ENCODE measurements around the gene SHROOM2.

Gene SHROOM2

DNA sequence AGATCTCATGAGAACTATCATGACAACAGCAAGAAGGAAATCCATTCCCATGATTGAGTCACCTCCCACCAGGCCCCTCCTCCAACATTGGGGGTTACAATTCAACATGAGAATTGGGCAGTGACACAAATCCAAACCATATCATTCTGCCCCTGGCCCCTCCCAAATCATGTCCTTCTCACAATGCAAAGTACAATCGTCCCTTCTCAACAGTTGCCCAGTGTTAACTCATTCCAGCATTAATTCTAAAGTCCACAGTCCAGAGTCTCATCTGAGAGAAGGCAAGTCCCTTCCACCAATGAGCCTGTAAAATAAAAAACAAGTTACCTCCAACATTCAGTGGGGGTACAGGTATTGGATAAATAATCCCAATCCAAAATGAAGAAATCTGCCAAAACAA, 166.1 kb downstream of the SHROOM2 start:
- no peak for DNase-seq

DNA sequence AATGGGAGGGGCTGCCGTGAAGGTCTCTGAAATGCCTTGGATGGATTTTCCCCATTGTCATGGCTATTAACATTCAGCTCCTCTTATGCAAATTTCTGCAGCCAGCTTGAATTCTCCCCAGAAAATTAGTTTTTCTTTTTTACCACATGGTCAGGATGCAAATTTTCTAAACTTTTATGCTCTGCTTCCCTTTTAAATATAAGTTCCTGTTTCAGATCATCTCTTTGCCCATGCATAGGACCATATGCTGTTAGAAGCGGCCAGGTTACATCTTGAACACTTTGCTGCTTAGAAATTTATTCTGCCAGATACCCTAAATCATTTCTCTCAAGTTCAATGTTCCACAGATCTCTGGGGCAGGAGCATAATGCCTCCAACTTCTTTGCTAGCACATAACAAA, 167.2 kb downstream of the SHROOM2 start:
- no peak for DNase-seq

DNA sequence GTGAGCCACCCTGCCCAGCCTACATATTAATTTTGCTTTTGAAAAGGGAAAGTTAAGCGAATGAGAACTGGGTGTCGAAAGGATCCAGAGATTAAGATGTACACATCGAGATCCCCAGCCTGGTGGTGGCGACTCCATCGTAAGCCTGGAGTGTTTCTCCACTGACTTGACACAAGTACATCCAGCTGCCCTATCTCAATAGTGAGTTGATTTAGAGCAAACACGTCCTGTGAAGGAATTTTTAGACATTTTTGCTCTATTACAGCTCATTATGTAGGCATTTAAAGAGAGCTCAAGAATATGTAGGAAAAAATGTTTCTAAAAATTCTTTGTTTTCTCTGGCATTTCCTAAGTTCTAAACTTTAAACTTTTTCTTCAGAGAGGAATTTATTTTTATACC, 169.3 kb downstream of the SHROOM2 start:
- no peak for DNase-seq

DNA sequence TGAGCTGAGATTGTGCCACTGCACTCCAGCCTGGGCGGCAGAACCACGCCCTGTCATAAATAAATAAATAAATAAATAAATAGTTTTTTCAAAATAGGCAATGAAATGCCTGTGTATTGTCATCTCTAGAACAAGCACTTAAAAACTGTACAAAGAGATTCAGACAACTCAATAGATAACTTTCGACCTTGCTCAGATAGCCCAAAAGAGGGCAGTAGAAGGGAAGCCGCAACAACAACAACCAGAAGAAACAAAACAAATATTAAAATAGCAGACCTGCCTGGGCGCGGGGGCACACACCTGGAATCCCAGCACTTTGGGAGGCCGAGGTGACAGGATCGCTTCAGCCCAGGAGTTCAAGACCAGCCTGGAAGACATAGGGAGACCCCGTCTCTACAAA, 171.5 kb downstream of the SHROOM2 start:
- no peak for DNase-seq

DNA sequence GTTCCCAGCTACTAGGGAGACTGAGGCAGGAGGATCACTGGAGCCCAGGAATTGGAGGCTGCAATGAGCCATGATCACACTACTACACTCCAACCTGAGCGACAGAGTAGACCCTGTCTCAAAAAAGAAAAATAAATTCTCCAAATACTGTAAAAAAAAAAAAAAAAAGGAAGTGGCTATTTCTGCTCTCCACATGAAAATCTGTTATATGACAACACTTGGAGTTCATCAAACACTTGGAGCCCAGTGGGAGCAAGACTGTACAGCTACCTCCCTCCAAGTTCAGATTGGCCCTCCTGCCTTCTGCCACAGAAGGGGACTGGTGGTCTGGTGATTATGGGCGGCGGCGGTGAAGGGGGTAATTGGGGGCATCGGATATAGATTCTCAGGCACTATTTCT, 172.0 kb downstream of the SHROOM2 start:
- no peak for DNase-seq

DNA sequence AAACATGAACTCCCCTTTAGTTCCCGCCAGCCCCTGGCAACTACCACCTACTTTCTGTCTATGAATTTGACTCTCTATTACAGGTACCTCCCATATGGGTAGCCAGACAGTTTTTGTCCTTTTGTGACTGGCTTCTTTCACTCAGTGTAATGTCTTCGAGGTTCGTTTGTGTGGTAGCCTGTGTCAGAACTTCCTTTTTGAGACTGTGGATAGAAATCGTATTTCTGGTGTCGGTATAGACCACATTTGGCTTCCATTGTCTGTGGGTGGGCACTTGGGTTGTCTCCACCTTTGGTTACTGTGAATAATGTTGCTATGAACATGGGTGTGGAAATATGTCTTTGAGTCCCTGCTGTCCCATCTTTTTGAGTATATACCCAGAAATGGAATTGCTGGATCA, 175.5 kb downstream of the SHROOM2 start:
- no peak for DNase-seq

DNA sequence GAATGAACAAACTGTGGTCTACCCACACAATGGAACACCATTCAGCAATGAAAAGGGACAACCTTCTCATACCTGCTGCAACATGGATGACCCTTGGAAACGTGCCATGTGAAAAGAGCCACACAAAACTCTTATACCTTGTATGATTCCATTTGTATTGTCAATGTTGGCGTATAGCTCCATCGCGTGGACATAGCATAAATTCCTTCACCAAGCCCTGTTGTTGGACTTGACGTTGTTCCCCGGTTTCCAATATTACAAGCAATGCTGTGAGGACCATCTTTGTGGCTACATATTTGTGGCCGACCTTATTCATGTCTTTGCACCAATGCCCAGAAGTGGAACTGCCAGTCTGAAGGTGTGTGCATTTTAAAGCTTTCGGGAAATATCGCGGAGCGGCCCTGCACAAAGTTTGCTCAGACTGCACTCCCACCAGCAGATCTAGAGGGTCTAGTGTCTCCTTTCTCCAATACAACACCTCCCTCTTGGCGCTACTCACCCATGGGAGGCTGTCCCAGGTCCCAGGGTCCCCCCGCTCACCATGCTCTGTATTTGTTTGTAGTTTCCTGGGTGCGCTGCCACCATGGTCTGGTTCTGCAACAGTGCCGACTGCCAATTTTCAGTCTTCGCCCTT, 180.7 kb downstream of the SHROOM2 start, which contains the start of gene CLDN34:
TSS of gene CLDN34 (plus strand) at position 584 of the 634 bp plus-strand sequence. CDS start at position 584, 0 bp downstream.
- DNase-seq = no peak

DNA sequence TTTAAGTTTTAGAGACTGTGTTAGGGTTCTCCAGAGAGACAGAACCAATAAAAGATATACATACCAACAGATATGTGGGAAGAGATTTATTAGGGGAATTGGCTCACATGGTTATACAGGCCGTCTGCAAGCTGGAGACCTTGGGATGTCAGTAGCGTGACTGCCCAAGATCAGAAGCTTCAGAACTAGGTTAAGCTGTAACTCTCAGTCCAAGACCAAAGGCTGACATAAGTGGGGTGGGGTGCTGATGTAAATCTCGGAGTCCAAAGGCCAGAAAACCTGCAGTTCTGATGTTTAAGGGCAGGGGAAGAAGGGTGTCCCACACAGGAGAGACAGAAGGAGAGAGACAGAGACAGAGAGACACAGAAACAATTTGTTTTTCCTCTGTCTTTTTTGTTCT, 191.4 kb downstream of the SHROOM2 start:
- no peak for DNase-seq

DNA sequence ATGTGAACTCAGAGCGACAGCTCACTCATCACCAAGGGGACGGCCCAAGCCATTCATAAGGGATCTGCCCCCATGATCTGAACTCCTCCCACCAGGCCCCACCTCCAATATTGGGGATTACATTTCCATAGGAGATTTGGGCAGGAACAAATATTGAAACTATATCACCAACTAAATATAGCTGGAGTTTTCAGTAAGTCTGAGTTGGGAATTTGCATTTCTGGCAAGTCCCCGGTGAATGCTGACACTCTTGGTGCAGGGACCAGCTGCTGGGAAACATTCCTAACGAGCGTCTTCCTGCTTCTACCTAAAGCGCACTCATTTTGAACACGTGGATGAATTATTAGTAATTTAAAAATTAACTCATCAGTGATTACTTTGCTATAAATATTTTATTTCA, 194.2 kb downstream of the SHROOM2 start:
- DNase-seq = no peak

DNA sequence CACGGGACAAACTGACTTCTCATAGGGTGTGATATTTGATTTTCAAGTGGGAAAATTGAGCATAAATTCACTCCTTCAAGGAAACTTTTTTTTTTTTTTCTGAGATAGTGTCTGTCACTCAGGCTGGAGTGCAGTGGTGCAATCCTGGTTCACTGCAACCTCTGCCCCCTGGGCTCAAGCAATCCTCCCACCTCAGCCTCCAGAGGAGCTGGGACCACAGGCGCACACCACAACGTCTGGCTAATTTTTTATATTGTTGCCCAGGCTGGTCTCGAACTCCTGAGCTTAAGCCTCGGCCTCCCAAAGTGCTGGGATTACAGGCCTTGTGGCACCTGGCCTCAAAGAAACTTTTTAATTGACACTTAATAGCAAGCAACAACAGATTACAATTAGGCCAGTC, 194.7 kb downstream of the SHROOM2 start:
- no peak for DNase-seq

DNA sequence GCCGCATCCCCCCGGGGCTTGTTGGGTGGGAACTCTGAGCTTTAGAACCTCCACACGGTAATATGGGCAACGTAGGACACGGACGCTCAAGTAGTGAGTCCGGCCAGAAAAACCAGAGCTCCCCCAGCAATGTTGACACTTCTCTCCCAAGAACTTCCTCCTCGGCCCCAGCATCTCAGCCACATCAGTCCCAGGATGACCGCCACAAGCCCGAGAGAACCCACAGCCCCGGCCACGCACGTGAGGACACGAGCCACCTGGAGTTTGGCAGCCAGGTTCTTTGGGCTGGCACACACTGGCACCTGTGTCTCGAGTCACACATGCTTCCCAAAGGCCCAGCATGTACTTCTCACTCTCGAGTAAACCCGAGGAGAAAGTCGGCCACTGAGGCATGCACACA, 197.2 kb downstream of the SHROOM2 start:
- DNase-seq = no peak

DNA sequence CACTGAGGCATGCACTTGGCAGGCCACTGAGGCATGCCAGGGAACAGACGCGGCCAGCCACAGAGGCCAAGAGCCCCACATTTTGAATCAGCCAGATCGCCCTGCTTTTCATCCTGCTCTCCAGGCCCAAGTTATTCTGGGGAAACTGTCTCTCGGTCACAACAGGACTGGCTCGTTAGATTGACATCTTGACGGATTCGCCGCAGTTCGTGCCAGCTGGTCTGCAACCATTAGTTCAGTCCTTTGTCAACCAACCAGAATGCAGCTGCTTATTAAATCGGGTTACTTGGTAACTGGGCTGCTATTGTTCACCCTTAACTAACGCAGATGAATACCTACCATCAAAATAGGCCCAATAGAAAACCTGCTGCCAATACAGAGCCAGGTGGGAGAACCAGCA, 197.6 kb downstream of the SHROOM2 start:
- no peak for DNase-seq

DNA sequence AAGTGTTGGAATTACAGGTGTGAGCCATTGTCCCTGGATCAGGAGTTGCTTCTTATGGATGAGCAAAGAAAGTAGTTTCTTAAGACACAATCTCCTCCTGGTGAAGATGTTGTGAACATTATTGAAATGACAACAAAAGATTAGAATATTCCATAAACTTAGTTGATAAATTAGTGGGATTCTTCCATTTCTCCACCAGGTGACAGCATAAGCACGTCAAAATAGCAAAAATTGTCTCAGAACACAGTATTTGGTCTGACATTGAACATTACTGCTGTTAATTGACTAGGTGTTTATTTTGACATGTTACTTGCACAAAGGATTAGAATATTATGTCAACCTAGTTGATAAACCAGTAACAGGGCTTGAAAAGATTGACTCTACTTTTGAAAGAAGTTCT, 202.5 kb downstream of the SHROOM2 start:
- no peak for DNase-seq

DNA sequence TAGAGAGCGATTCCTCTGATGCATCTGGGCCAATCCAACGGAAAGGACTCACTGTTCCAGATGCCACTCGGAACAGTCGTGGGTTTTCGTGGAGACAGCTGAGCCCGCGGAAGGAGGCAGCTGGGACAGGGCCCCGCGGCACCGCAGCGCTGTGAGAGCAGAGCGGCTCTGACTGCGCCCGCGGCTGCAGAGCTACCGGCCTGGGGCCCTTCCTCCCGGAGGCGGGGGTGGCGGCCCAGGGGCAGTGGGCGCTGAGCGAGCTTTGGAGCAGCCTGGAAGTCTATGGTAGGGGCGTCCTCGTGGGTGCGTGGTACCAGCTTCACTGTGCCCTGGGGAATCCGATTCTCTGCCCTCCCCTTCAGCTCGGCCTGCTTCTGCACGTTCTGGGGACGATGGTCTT, 205.8 kb downstream of the SHROOM2 start:
- no peak for DNase-seq

DNA sequence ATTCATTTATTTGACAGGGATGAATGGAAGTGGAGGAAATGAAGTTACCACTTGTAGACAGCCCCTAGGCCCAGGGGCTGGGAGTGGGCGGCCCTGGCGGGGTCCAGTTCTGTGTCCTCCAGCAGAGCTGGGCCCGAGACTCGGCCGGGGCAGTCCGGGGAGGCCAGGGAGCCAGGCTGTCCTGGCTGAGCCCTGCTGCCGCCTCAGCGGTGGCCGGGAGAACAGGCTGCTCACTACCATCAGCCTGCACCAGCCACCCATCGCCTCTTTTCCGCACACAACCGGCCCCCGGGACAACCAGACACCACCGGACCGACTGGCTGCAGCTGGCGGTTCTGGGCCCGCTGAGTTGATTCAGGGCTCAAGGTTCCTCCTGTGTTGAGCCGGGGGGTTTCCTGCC, 206.5 kb downstream of the SHROOM2 start:
- no peak for DNase-seq

DNA sequence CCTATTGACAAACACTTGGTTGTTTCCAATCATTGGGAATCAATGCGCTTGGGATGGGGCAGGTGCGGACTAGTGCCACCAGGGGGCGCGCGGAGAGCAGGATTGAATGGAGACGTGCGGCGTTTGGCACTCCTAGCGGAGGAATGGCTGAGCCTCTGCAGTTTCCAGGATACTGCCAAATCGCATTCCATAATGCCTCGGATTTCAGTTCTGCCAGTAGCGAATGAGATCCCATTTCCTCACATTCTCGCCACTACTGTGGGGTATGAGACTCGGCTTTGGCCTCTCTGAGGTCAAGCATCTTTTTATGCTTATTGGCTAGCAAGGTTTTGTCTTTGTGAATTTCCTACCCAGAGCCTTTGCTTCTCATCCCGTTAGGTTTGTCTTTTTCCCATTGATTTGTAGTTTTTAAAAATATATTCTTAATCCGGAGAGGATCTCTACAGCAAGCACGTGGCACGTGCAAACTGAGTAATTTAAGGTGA, 209.7 kb downstream of the SHROOM2 start:
- peak; percentile 30 for DNase-seq

DNA sequence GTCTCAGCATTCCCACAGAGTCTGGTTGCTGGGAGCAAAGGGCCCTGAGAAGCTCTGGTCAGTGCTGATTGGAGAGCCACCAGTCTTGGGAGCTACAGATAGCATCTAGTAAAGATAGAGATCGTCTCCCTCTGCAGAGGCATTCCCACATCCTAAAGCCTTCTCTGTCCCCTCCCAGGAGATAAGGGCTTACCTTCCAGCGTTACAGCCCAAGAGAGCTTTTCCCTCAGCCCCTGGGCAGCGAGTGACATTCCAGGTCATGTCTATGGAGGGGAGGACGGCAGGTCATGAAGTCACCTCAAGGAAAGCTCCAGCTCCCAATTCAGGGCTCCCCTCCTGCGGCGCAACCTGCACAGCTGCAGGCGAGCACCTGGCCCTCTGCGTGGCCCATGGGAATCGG, 210.8 kb downstream of the SHROOM2 start:
- no peak for DNase-seq

DNA sequence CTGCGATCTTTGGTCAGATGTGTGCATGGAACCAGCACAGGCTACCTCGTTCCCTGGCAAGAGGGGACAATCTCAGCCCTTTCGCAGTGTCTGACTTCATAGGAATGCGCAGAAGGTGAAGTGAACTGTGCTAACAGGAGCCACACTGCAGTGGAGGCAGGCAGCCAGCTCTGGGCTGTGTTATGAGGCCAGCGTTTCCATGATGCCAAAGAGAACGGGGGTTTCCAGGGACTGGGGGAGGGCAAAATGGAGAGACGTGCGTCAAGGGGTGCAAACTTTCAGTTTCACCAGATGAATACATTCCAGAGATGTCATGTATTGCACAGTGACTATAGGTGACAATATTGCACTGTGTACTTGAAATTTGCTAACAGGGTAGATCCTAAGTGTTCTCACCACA, 211.3 kb downstream of the SHROOM2 start:
- no peak for DNase-seq

Measured in NCI-H1436 (cell line).